NB4 (cell line): ENCODE measurements around the gene MAST1.

Source experiments
- DNase-seq: peaks from one replicate; pipeline ENCODE4 v3.0.0; 2010; ENCODE audit warnings: low read depth
- H3K4me3 ChIP-seq: one replicate; pipeline ENCODE4 v1.5.1; 2011; ENCODE audit warnings: mild to moderate bottlenecking, low read depth, low read length, moderate library complexity
- MYC ChIP-seq: IDR thresholded peaks from 2 replicates; pipeline ENCODE4 v1.6.1; 2011; ENCODE audit warnings: low read depth, low read length
- POLR2A ChIP-seq: IDR thresholded peaks from 2 replicates; pipeline ENCODE4 v1.6.1; 2011; ENCODE audit warnings: mild to moderate bottlenecking; ENCODE audit not compliant: insufficient read length; ENCODE audit errors: extremely low read depth
- TF ChIP-seq, protein P1 (sequence below): IDR thresholded peaks from 2 replicates; pipeline ENCODE4 v1.6.1; 2011; ENCODE audit warnings: low read depth, low read length
- TF ChIP-seq, protein P2 (sequence below): IDR thresholded peaks from one replicate; pipeline ENCODE4 v1.5.1; 2012; ENCODE audit warnings: low read depth, low read length

MAST1 gene

DNA sequence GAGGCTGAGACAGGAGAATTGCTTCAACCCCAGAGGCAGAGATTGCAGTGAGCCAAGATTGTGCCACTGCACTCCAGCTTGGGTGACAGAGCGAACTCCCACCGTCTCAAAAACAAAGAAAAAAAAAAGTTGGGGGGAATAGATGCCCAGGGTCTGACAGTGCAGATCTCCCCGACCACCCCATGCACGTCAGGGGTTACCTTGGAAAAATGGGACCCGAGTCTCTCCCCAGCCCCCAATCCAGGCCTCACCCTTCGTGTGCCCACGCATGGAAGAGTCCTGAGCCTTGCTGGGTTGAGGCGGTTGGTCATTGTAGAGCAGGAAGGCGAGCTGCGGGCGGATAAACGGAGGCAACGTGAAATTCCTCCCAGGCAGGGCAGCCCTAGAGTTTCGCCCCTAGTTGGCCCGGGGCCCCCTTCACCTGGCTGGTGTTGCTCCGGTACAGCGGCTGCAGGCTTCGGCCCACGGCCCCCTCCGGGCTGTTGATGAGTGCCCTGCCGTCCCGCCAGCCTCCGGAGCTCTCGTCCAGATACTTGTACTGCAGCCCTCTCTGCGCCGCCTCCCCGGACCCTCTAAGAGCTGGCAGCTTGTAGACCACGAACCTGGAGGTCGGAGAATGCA, 42.3 kb downstream of the MAST1 start:
- TF ChIP-seq POLR2A (no peak), MYC (no peak)
- TF ChIP-seq, protein P1, sequence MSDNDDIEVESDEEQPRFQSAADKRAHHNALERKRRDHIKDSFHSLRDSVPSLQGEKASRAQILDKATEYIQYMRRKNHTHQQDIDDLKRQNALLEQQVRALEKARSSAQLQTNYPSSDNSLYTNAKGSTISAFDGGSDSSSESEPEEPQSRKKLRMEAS, result no peak
- TF ChIP-seq, protein P2, sequence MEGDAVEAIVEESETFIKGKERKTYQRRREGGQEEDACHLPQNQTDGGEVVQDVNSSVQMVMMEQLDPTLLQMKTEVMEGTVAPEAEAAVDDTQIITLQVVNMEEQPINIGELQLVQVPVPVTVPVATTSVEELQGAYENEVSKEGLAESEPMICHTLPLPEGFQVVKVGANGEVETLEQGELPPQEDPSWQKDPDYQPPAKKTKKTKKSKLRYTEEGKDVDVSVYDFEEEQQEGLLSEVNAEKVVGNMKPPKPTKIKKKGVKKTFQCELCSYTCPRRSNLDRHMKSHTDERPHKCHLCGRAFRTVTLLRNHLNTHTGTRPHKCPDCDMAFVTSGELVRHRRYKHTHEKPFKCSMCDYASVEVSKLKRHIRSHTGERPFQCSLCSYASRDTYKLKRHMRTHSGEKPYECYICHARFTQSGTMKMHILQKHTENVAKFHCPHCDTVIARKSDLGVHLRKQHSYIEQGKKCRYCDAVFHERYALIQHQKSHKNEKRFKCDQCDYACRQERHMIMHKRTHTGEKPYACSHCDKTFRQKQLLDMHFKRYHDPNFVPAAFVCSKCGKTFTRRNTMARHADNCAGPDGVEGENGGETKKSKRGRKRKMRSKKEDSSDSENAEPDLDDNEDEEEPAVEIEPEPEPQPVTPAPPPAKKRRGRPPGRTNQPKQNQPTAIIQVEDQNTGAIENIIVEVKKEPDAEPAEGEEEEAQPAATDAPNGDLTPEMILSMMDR, result no peak
- peak overlapping the region; percentile 55 for H3K4me3 ChIP-seq
- DNase-seq, result peak; percentile 22

DNA sequence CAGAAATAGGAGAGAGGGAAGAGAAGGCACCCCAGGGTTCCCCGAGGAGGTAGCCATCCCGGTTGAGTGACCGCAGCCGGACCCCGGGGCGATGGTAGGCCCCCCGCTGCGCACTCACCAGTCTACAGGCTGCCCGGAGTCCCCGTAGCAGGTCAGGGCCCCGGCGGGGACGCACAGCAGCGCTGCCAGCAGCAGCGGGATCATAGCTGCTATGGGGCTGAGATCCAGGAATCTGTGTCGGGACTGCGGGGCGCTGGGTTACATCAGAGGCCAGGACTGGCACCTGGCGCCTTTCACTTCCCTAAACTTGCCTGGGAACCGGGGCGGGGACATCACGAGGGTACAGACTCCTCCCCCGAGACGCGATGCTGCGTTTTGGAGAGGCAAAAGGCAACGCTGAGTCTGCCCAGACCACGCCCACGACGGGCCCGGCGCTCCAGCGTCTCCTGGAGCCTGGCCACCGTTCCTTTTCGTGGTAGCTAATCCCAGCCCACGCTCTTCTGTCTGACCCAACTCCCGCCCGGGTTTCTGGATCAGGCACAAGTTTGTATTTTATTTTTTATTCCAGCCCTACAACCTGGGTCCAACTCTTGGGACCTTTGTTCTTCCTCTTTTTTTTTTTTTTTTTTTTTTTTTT, 43.0 kb downstream of the MAST1 start, which contains the start of gene DNASE2:
Gene DNASE2 (minus strand): TSS at position 278 of the 637 bp plus-strand sequence. CDS start 74 bp downstream, at position 204.
- TF ChIP-seq, protein P2, result no peak
- TF ChIP-seq, protein P1, result peak; percentile 30; the same call in 1 of the 2 replicates
- peak; percentile 44 for TF ChIP-seq POLR2A
- H3K4me3 ChIP-seq, result peak within 1 kb of the TSS; percentile 55
- peak; percentile 95 for DNase-seq

DNA sequence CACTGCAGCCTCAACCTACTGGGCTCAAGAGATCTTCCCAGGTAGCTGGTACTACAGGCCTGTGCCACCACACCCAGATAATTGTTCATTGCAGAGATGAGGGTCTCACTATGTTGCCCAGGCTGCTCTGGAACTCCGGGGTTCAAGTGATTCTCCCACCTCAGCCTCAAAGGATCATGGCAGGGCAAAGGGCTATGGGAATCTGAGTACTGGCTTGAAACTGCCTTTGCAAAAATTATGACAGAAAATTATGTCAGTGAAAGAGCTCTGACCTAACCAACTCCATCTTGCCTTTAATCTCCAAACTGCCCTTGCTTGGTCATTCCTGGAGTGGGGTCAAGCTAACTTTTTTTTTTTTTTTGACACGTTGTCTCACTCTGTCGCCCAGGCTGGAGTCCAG, 44.3 kb downstream of the MAST1 start:
- TF ChIP-seq, protein P1, result no peak
- TF ChIP-seq MYC (no peak), POLR2A (no peak)
- TF ChIP-seq, protein P2, result no peak
- DNase-seq, result no peak
- H3K4me3 ChIP-seq, result no peak overlapping the region

DNA sequence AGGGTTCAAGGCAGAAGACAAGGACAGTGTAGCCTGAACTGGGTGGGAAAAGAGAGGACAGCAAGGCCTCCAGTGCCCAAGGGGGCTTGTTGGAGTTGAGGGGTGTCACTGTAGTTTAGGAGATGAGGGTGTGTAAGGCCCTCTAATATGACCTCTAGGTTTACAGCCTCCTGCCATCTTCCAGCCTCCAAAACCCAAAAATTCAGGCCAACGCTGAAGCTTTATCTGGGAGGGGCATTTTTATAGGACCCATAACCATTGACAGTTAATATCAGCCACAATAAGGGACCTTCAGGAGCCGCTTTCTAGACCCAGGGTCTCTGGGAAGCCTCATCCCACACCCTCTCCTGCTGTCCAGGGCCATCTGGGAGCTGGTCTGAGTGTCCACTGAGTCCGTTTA, 45.9 kb downstream of the MAST1 start:
- DNase-seq, result no peak
- TF ChIP-seq MYC (no peak), POLR2A (no peak)
- TF ChIP-seq, protein P1, result no peak
- TF ChIP-seq, protein P2, result no peak
- no peak overlapping the region for H3K4me3 ChIP-seq

DNA sequence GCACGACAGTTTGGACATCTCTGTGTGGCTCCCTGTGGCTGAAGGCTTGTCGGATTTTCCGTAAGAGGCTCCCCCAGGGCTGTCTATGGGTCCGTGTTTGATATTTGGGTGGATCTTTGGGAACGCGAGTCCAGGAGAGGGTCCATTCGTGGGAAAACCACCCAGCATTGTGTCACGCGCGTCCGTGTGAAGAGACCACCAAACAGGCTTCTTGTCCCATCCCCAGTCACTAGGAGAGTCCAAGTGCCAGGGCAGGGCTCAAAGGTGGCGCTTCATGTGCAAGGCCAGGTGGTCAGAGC, 46.3 kb downstream of the MAST1 start:
- H3K4me3 ChIP-seq, result no peak overlapping the region
- DNase-seq, result no peak
- TF ChIP-seq MYC (no peak), POLR2A (no peak)
- TF ChIP-seq, protein P1, result no peak
- TF ChIP-seq, protein P2, result no peak
